NCI-H524 treated with DMSO at 0.1 percent for 48 hours (cell line): ENCODE measurements around the gene UCP2.
A peak's percentile ranks its signal among the peaks of the same experiment; 100 is the strongest.

Experiments
- DNase-seq: peaks from one replicate; lab custom pipeline; 2025; lab: John Stamatoyannopoulos, UW

Gene UCP2

GRCh38 chr11:73982595-73982989, at the start of gene UCP2:
Gene UCP2 (minus strand): TSS chr11:73982843. CDS start chr11:73978378, 4,465 bp downstream.
- peak; percentile 35 for DNase-seq

- DNase-seq: no peak
These were observed 48.4 kb upstream of the UCP2 start for GRCh38 chr11:74030723-74031676.

GRCh38 chr11:74025467-74026166, 43.0 kb upstream of the UCP2 start:
- DNase-seq: no peak

- no peak for DNase-seq
These were observed 41.8 kb upstream of the UCP2 start for GRCh38 chr11:74024261-74025029.

GRCh38 chr11:74023276-74023675, 40.6 kb upstream of the UCP2 start:
- no peak for DNase-seq

DNA sequence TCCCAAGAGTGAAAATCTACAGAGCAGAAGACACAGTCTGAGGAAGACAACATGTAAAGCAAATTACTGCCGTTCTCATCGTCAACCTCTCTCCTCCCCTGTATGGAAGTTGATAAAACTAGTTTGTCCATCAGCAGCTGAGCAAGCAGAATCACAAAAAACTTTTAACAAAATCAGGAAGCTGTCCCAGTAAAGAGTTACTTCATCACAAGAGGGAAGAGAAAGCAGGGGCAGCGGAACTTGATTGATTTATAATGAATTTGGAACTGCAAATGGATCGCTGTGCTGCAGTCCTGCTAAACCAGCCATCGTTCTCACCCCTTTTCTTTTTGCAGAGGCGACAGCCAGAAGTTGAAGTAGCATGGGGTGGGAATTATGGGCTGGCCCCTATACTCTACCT, 39.9 kb upstream of the UCP2 start:
- DNase-seq: no peak

DNA sequence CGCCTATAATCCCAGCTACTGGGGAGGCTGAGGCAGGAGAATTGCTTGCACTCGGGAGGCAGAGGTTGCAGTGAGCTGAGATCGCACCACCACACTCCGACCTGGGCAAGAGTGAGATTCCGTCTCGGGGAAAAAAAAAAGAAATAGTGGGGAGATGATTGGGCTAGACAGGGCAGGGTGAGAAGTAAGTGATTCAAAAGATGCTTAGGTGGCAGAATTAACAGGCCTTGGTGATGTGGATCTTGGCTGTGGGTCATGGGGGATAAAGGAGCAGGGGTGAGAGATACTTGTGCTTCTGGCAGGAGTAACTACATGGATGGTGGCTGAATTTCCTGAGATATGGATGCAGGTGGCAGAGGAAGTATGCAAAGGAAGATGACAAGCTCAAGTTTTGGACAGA, 39.4 kb upstream of the UCP2 start:
- no peak for DNase-seq

- DNase-seq: no peak
These were observed 37.9 kb upstream of the UCP2 start for GRCh38 chr11:74020539-74020938.

GRCh38 chr11:74019860-74020259, 37.2 kb upstream of the UCP2 start:
- no peak for DNase-seq

- no peak for DNase-seq
These were observed 36.6 kb upstream of the UCP2 start for GRCh38 chr11:74019104-74019738.

DNA sequence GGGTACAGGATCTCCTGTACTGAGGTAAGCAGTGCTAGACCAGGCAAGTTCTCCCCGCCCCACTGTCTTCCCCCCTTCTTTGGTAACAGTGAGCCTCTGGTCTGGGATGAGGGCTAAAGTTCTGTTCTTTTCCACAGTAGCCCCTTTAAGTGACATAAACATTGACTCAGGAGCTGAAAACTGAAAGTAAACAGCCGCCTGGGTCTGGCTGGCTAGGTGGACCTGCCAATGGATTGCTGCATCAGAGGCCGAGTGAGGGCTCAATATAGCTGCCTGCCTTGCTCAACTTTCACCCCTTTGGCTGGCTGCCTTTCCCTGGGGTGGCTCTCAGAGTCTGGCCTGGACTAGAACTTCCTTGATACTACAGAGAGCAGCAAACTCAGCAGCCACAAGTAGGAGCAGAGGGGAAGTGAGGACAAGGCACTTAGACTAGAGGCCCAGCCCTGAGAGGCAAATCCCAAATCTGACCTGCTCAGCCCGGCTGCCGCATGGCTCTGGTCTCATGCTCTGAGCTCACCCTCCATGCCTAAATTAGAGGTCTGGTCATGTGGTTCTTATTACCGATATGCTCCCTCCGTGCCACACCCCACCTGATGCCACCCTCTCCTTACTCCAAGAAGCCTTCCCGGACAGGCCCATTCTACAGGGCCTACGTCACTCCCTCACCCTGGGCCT, 35.8 kb upstream of the UCP2 start:
- DNase-seq: no peak

- DNase-seq: no peak
These were observed 35.0 kb upstream of the UCP2 start for GRCh38 chr11:74017631-74018030.

DNA sequence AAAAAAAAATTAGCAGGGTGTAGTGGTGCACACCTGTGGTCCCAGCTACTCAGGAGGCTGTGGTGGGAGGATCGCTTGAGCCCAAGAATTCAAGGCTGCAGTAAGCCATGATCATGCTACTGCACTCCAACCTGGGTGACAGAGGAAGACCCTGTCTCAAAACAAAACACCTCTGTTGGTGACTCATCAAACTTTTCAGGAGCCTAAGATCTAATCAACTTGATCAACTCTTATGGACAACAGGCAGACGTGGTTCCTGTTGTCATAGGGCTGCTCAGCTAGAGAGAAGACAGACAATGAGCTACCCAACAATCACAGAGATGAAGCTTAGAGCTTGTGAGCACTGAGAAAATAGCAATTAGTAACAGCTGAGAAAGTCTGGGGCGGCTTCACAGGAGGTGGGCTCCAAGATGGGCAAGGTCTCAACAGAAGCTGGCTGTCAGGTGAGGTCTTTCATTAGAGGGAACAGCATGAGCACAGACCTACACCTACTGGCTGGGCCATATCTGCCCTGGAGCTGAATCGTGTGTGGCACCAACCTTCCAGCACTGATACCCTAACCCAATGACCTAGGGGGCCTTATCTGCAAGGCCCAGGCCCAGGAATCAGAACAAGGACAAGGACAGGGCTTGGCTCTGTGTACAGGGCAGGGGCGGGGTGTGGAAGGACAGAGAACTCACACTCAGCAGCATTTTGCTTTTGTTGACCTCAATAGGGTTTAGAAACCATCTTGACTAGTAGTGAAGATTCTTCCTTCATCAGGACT, 33.5 kb upstream of the UCP2 start:
- no peak for DNase-seq

DNA sequence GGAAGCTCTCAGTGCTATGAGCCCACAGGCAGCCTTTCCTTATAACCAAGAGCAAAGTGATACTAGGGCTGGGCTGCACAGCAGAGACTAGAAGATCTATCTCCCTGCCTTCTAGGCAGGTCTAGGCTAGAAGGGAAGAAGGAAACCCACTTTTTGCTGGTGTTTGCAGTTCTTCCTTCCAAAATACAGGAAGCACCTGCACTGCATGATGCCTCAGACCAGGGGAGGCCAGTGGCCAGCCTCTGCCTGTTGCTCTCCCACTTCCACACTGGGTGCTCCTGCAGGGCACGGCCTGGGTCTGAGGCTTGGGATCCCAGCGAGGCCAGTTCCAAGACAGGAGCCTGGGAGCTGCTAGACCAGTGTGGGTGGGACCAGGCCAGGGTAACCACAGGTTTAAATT, 32.2 kb upstream of the UCP2 start:
- no peak for DNase-seq

GRCh38 chr11:74013141-74013540, 30.5 kb upstream of the UCP2 start:
- no peak for DNase-seq

DNA sequence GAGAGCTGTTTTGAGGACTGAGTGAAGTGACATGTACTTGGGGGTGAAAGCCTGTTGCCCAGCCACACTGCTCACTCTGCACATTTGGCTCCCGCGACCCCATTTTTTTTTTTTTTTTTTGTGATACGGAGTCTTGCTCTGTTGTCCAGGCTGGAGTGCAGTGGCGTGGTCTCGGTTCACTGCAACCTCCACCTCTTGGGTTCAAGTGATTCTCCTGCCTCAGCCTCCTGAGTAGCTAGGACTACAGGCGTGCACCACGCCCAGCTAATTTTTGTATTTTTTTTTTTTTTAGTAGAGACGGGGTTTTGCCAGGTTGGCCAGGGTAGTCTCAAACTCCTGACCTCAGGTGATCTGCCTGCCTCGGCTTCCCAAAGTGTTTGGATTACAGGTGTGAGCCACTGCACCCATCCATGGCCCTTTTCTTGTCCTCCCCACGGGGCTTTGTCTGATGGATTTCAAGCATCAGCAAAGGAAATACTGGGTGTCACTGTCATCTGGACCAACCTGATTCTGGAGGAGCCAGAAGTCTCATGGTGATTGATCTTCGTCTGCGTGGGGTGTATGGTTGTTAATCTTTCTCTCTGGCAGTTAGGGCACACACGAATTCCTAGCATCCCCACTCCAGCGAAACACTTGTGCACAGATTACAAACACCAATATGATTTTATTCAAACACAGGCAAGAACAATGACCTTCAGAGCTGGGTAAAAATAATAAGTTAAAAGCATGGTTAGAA, 29.6 kb upstream of the UCP2 start:
- no peak for DNase-seq

DNA sequence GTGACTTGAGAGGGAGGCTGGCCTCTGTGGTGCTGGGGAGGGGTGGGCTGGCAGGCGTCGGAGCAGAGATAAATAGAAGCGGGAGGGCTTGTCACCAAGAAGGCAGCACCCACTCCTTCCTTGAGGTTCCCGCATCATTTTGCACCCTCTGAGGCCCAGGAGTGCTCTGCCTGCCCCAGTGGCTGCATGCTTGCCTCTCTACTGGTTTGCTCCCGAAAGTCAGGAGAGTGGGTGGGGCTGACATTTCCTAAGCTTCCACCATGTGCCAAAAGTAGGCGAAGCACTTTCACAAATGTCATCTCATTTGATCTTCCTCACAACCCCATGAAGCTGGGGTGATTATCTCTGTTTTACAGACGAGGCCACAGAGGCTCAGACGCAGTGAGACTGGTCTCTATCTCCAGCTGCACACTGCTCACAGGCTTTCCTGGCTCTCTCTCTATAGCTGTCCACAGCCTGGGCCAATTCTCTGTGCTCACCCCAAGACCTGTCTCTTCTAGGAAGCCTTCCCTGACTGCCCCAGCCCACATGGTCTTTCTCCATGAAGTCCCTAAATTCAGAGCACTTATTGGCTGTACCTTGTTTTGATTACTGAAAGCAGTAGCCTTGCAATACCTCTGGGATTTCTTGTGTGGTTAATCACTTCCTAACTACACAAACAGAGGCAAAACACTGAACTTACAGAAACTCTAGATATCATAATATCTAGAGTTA, 28.9 kb upstream of the UCP2 start:
- DNase-seq: no peak

GRCh38 chr11:74010306-74011300, 28.0 kb upstream of the UCP2 start:
- DNase-seq: no peak
